AG09319 (cell line): ENCODE results near the gene CFAP221.

Source experiments
- DNase-seq: peaks from one replicate; pipeline ENCODE4 v3.0.0-alpha.2; 2010; ENCODE audit warnings: low read depth; ENCODE audit errors: extremely low read depth
- TF ChIP-seq, protein P1 (sequence below): IDR thresholded peaks from 2 replicates; pipeline ENCODE4 v1.5.1; 2011; ENCODE audit warnings: low read depth, mild to moderate bottlenecking, inconsistent platforms, low read length, moderate library complexity

Gene CFAP221

GRCh38 chr2:119680457-119681202 lies 136.4 kb downstream of the CFAP221 start:
- no peak for DNase-seq
- TF ChIP-seq, protein P1, sequence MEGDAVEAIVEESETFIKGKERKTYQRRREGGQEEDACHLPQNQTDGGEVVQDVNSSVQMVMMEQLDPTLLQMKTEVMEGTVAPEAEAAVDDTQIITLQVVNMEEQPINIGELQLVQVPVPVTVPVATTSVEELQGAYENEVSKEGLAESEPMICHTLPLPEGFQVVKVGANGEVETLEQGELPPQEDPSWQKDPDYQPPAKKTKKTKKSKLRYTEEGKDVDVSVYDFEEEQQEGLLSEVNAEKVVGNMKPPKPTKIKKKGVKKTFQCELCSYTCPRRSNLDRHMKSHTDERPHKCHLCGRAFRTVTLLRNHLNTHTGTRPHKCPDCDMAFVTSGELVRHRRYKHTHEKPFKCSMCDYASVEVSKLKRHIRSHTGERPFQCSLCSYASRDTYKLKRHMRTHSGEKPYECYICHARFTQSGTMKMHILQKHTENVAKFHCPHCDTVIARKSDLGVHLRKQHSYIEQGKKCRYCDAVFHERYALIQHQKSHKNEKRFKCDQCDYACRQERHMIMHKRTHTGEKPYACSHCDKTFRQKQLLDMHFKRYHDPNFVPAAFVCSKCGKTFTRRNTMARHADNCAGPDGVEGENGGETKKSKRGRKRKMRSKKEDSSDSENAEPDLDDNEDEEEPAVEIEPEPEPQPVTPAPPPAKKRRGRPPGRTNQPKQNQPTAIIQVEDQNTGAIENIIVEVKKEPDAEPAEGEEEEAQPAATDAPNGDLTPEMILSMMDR, result no peak

- DNase-seq, result no peak
- TF ChIP-seq, protein P1, result no peak
These were observed 137.1 kb downstream of the CFAP221 start for GRCh38 chr2:119681203-119681867.

DNA sequence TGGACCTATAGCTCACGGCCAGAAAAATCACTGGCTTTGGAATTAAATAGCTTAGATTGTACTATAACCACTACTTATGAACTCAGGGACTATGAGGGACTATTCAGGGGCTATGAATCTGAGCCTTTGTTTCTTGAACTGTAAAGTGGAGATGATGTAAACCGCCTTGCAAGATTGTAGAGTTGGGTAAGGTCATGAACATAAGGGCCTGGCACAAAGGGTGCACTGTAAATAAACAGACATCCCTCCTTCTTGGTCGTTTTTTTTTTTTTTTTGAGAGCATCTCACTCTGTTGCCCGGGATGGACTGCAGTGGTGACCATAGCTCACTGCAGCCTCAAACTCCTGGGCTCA lies 137.6 kb downstream of the CFAP221 start:
- TF ChIP-seq, protein P1, result no peak
- DNase-seq, result no peak

GRCh38 chr2:119682578-119682977 lies 138.3 kb downstream of the CFAP221 start:
- TF ChIP-seq, protein P1, result no peak

DNA sequence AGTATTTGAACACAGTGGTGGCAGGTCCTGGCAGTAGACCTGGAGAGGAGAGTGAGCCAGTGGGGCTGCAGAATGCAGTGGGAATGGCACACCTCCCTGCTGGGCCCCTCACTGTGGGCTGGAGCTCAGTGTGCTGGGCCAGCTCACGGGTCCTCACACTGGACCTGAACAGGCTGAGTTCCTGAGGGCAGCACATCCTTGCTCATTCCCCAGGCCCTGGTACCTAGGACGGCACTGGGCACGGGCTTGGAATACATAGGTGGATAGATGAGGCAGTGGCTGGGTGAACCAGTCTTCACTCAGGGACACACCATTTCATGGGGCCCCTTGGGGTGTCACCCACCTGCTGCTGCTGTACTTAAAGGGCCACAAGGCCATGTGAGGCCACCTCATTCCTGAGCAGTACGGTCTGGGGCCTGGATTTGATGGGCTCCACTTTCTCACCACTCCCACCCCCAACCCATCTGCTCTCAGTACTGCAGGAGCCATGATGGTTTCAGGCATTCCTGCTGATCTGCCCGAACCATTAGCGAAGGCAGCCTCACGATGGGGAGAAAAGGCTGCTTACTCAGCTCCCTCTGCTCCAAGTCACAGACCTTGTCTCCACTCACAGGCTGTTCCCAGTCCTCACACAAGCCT lies 138.9 kb downstream of the CFAP221 start:
- TF ChIP-seq, protein P1, result no peak
- DNase-seq, result no peak

More at GRCh38 chr2:119682578-119682977, 138.3 kb downstream of the CFAP221 start:
- no peak for DNase-seq

DNA sequence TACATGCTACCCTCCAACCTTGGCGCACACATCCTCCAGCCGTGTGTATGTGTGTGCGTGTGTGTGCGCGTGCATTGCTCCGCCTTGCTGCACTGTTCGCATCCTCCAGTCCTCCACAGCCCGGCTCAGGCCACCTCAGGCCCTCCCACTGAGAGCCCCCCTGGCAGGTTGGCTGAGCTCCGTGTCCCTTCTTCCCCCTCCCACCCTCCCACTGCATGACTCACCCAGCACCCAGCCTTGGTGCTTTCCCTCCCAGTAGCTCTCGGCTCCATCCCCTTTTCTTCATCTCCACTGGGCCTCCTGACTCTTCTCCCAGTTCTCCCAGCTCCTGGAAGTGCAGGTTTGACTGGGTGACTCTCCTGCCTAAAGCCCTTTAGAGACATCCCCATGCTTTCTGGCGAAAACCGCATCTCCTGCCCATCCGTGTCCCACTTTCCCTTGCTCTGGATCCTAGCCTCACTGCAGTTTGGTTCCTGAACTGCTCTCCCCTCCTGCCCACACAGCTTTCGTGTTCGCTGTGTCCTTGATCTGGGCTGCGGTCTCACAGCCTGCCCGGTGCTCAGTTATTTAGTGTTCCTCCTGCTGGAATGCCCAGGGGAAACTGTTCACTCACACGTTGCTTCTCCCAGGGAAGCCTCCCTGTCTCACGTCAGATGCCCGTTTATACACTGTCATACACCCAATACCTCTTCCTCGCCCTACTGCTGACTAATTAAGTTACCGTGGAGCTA lies 139.6 kb downstream of the CFAP221 start:
- no peak for DNase-seq
- TF ChIP-seq, protein P1, result no peak
